H1 (cell line): Measurements from ENCODE around the gene SEMA3E.
"Not testable (repeated sequence)": the region's sequence is repeated elsewhere in the genome, so short reads cannot be mapped to it uniquely, and the experiment has no call there.

ENCODE experiments used
- ASH2L ChIP-seq: fragments of 200-600, 300-600 bp; sonication (generic); IDR thresholded peaks from one replicate; pipeline ENCODE4 v1.7.1; 2017; ENCODE audit warnings: low read length
- EGR1 ChIP-seq: IDR thresholded peaks from 2 replicates; pipeline ENCODE4 v1.6.1; 2011; ENCODE audit warnings: low read depth, low read length, borderline replicate concordance
- EP300 ChIP-seq, 2 experiments: IDR thresholded peaks; 1 replicate in 1 of 2; 2 replicates in 1 of 2; pipeline ENCODE4 v1.6.1; 2011 to 2012; ENCODE audit warnings: low read depth in 2 of 2, low read length in 2 of 2, mild to moderate bottlenecking in 2 of 2, borderline replicate concordance in 1 of 2, inconsistent platforms in 1 of 2, moderate library complexity in 1 of 2
- HDAC2 ChIP-seq, 2 experiments: fragments of 300-600 bp in 1 of 2; sonication (generic) in 1 of 2; IDR thresholded peaks; 2 replicates each; pipeline ENCODE4 v1.6.1; 2011 to 2012; ENCODE audit warnings: low read depth in 2 of 2, low read length in 2 of 2, mild to moderate bottlenecking in 2 of 2, moderate library complexity in 2 of 2, borderline replicate concordance in 1 of 2, inconsistent platforms in 1 of 2
- POLR2A ChIP-seq, 2 experiments: IDR thresholded peaks; 1 replicate in 1 of 2; 2 replicates in 1 of 2; pipeline ENCODE4 v1.6.1; 2011; ENCODE audit warnings: low read depth in 2 of 2, low read length in 2 of 2, mild to moderate bottlenecking in 2 of 2; ENCODE audit errors: control extremely low read depth in 1 of 2
- POLR2AphosphoS5 ChIP-seq: IDR thresholded peaks from 2 replicates; pipeline ENCODE4 v1.6.1; 2011; ENCODE audit warnings: low read depth, low read length
- RXRA ChIP-seq: IDR thresholded peaks from 2 replicates; pipeline ENCODE4 v1.6.1; 2011; ENCODE audit warnings: low read depth, mild to moderate bottlenecking, low read length, moderate library complexity; ENCODE audit not compliant: insufficient read depth
- SIN3A ChIP-seq, 2 experiments: IDR thresholded peaks in 1 of 2; conservative IDR thresholded peaks in 1 of 2; 2 replicates each; pipeline ENCODE4 v1.6.1; 2011 to 2012; ENCODE audit warnings: low read length in 2 of 2, improper control_type of control experiment in 1 of 2, low read depth in 1 of 2, mild to moderate bottlenecking in 1 of 2
- YY1 ChIP-seq: IDR thresholded peaks from 2 replicates; pipeline ENCODE4 v1.6.1; 2011; ENCODE audit warnings: low read depth, mild to moderate bottlenecking, low read length
- ZNF274 ChIP-seq: IDR thresholded peaks from 2 replicates; pipeline ENCODE4 v1.7.0; 2012; ENCODE audit warnings: low read length, borderline replicate concordance; ENCODE audit errors: extremely low read depth
- TF ChIP-seq, protein P1 (sequence below): IDR thresholded peaks from 2 replicates; pipeline ENCODE4 v1.6.1; 2011; ENCODE audit warnings: low read length, improper control_type of control experiment
- TF ChIP-seq, protein P2 (sequence below), 3 experiments: IDR thresholded peaks; 1 replicate in 2 of 3; 2 replicates in 1 of 3; pipeline versions ENCODE4 v1.5.1 to v1.6.1; 2011; ENCODE audit warnings: low read length in 3 of 3, mild to moderate bottlenecking in 3 of 3, inconsistent platforms in 2 of 3, low read depth in 1 of 3, moderate library complexity in 1 of 3; ENCODE audit not compliant: insufficient read depth in 1 of 3; ENCODE audit errors: control extremely low read depth in 1 of 3

DNA sequence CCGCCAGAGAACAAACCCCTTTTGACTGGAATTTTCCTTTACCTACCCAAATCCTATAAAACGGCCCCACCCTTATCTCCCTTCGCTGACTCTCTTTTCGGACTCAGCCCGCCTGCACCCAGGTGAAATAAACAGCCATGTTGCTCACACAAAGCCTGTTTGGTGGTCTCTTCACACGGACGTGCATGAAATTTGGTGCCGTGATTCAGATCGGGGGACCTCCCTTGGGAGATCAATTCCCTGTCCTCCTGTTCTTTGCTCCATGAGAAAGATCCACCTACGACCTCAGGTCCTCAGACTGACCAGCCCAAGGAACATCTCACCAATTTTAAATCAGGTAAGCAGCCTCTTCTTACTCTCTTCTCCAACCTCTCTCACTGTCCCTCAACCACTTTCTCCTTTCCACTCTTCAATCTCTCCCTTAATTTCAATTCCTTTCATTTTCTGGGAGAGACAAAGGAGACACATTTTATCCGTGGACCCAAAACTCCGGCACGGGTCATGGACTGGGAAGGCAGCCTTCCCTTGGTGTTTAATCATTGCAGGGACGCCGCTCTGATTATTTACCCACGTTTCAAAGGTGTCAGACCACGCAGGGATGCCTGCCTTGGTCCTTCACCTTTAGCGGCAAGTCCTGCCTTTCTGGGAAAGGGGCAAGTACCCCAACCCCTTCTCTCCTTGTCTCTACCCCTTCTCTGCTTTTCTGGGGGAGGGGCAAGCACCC lies 188.8 kb downstream of the SEMA3E start:
- TF ChIP-seq POLR2AphosphoS5 (peak; percentile 72), POLR2A (IDR thresholded peaks at IDR 0.05; ENCODE audit: control extremely low read depth in 1 of 2, low read depth in 2 of 2, low read length in 2 of 2) (peak; percentile 48 to 83)
- not testable (repeated sequence) for TF ChIP-seq RXRA; EGR1; ZNF274; EP300 (IDR thresholded peaks at IDR 0.05; ENCODE audit: borderline replicate concordance in 1 of 2, low read depth in 2 of 2, low read length in 2 of 2); YY1; ASH2L; SIN3A (conservative IDR thresholded peaks at IDR 0.05 in 1 of 2, IDR thresholded peaks at IDR 0.05 in 1 of 2; ENCODE audit: low read depth in 1 of 2, low read length in 2 of 2); HDAC2 (IDR thresholded peaks at IDR 0.05; ENCODE audit: borderline replicate concordance in 1 of 2, low read depth in 2 of 2, low read length in 2 of 2)
- TF ChIP-seq, protein P1, sequence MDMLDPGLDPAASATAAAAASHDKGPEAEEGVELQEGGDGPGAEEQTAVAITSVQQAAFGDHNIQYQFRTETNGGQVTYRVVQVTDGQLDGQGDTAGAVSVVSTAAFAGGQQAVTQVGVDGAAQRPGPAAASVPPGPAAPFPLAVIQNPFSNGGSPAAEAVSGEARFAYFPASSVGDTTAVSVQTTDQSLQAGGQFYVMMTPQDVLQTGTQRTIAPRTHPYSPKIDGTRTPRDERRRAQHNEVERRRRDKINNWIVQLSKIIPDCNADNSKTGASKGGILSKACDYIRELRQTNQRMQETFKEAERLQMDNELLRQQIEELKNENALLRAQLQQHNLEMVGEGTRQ = not testable (repeated sequence)
- TF ChIP-seq, protein P2, sequence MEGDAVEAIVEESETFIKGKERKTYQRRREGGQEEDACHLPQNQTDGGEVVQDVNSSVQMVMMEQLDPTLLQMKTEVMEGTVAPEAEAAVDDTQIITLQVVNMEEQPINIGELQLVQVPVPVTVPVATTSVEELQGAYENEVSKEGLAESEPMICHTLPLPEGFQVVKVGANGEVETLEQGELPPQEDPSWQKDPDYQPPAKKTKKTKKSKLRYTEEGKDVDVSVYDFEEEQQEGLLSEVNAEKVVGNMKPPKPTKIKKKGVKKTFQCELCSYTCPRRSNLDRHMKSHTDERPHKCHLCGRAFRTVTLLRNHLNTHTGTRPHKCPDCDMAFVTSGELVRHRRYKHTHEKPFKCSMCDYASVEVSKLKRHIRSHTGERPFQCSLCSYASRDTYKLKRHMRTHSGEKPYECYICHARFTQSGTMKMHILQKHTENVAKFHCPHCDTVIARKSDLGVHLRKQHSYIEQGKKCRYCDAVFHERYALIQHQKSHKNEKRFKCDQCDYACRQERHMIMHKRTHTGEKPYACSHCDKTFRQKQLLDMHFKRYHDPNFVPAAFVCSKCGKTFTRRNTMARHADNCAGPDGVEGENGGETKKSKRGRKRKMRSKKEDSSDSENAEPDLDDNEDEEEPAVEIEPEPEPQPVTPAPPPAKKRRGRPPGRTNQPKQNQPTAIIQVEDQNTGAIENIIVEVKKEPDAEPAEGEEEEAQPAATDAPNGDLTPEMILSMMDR (IDR thresholded peaks at IDR 0.05; ENCODE audit: control extremely low read depth in 1 of 3, insufficient read depth in 1 of 3, low read depth in 1 of 3, low read length in 3 of 3) = not testable (repeated sequence)
